Mucosa of descending colon (tissue), 3 donors: Measurements from ENCODE around the gene HSBP1. TPM values are rescaled to one million over a fixed set of nuclear protein-coding genes. Genes with fewer than 3 reads are reported as not detected.

Experiments
- total RNA-seq, 3 donors: library from RNA; stranded (reverse); fragmentation: NEBNext Ultra II Directional in 2 of 3; extraction: Animal tissue kit (Norgen Biotek cat#: 25700) in 2 of 3; gene quantifications; one replicate each; pipeline versions ENCODE4 v1.2.1 to v1.2.4, GENCODE V29; 2021 to 2023
- donor health status: DM: no; HTN: no; CAD: no; lungs with moderate emphysema.
- donor health status: DM: no; HTN: no; CAD: no.
- donor health status: DM: no; HTN: yes; CAD: no.

Gene HSBP1
- total RNA-seq, 3 donors from 2014 or later = 76.9 to 89.2 (median 78.9) TPM

Other genes starting within 250 kb of the HSBP1 start
- gene MLYCD, start 91.1 kb downstream of the HSBP1 start, total RNA-seq = 10 to 100 TPM in 2 of 3 donors, 1 to 10 TPM in 1; 9.0 to 13.9 (median 12.2) TPM
- 10 to 100 TPM; 11.6 to 15.9 (median 12.2) TPM for gene OSGIN1, start 145.3 kb downstream of the HSBP1 start, total RNA-seq
- gene NECAB2, start 160.3 kb downstream of the HSBP1 start, total RNA-seq = 1 to 10 TPM in 1 of 3 donors, under 1 TPM in 2; 0.55 to 2.0 (median 0.96) TPM
- not detected for gene SLC38A8, start 234.8 kb downstream of the HSBP1 start, total RNA-seq